IMR-90 (cell line): ENCODE measurements around the gene ATP5F1C. TPM values are rescaled to one million over a fixed set of nuclear protein-coding genes. Genes with fewer than 3 reads are reported as not detected.

Source experiments
- ATAC-seq: fragments of 200-7000 bp; cut with Tn5 transposase; 2 replicates; pipeline ENCODE4 v1.9.1; 2020; ENCODE audit warnings: low read depth, mild to moderate bottlenecking, moderate library complexity
- BruUV-seq: library from RNA; stranded (reverse); fragments of 400-500 nt; replicated peaks from 2 replicates; lab custom pipeline; 2021; lab: Mats Ljungman, UMichigan
- CTCF ChIA-PET: fragments of 300-600 bp; formaldehyde crosslinking; extraction: SDS; loops from one replicate; lab custom pipeline; 2021; ENCODE audit warnings: antibody characterized with exemption; lab: Yijun Ruan, JAX
- POLR2A ChIA-PET: fragments of 300-600 bp; sonication (Branson Sonifier 250); formaldehyde crosslinking; loops from one replicate; lab custom pipeline; 2022; ENCODE audit warnings: antibody characterized with exemption; ENCODE audit not compliant: unreplicated experiment; lab: Charles Lee
- DNase-seq: peaks from one replicate; pipeline ENCODE4 v3.0.0; 2013
- H2AFZ ChIP-seq: replicated peaks from 2 replicates; pipeline ENCODE3; 2013; ENCODE audit warnings: low read length, mild to moderate bottlenecking; ENCODE audit not compliant: poor library complexity
- H2AK5ac ChIP-seq: 2 replicates; pipeline ENCODE4 v1.6.1; 2013; ENCODE audit warnings: low read depth, low read length, inconsistent platforms
- H2AK9ac ChIP-seq: replicated peaks from 2 replicates; pipeline ENCODE3; 2013; ENCODE audit warnings: mild to moderate bottlenecking, low read depth, low read length, moderate library complexity; ENCODE audit not compliant: poor library complexity
- H2BK120ac ChIP-seq: 2 replicates; pipeline ENCODE4 v1.6.1; 2013; ENCODE audit warnings: low read depth, low read length, inconsistent platforms
- H2BK15ac ChIP-seq: 3 replicates; pipeline ENCODE4 v1.6.1; 2013; ENCODE audit warnings: low read depth, low read length, inconsistent platforms
- H2BK20ac ChIP-seq: 2 replicates; pipeline ENCODE4 v1.6.1; 2013; ENCODE audit warnings: low read depth, mild to moderate bottlenecking, inconsistent platforms, low read length, moderate library complexity
- H2BK5ac ChIP-seq: 2 replicates; pipeline ENCODE4 v1.6.1; 2013; ENCODE audit warnings: mild to moderate bottlenecking, low read depth, low read length, inconsistent platforms; ENCODE audit not compliant: poor library complexity, severe bottlenecking
- H3K14ac ChIP-seq: replicated peaks from 2 replicates; pipeline ENCODE4 v1.6.1; 2013; ENCODE audit warnings: low read depth, low read length, inconsistent platforms
- H3K18ac ChIP-seq: 2 replicates; pipeline ENCODE4 v1.6.1; 2013; ENCODE audit warnings: low read depth, low read length, control low read depth
- H3K23ac ChIP-seq: 2 replicates; pipeline ENCODE4 v1.6.1; 2013; ENCODE audit warnings: low read depth, low read length, inconsistent platforms
- H3K27ac ChIP-seq: 2 replicates; pipeline ENCODE4 v1.5.1; 2013; ENCODE audit warnings: mild to moderate bottlenecking, control low read depth, low read length; ENCODE audit not compliant: insufficient read depth
- H3K27me3 ChIP-seq: 2 replicates; pipeline ENCODE4 v1.6.1; 2013; ENCODE audit warnings: low read length; ENCODE audit not compliant: control insufficient read depth, insufficient read depth
- H3K36me3 ChIP-seq: 2 replicates; pipeline ENCODE4 v1.6.1; 2013; ENCODE audit warnings: low read length, mixed read lengths; ENCODE audit not compliant: control insufficient read depth, insufficient read depth
- H3K4ac ChIP-seq: 2 replicates; pipeline ENCODE4 v1.6.1; 2013; ENCODE audit warnings: low read depth, low read length, inconsistent platforms
- H3K4me1 ChIP-seq: 2 replicates; pipeline ENCODE4 v1.6.1; 2013; ENCODE audit warnings: low read length, mixed read lengths; ENCODE audit not compliant: control insufficient read depth, insufficient read depth
- H3K4me2 ChIP-seq: 2 replicates; pipeline ENCODE4 v1.6.1; 2013; ENCODE audit warnings: low read depth, mild to moderate bottlenecking, control low read depth, low read length, moderate library complexity
- H3K4me3 ChIP-seq: 2 replicates; pipeline ENCODE4 v1.5.1; 2013; ENCODE audit warnings: low read depth, mild to moderate bottlenecking, control low read depth, low read length, moderate library complexity; ENCODE audit not compliant: insufficient read depth
- H3K56ac ChIP-seq: 2 replicates; pipeline ENCODE4 v1.6.1; 2013; ENCODE audit warnings: low read length, inconsistent platforms; ENCODE audit not compliant: insufficient read depth; ENCODE audit errors: extremely low read depth
- H3K79me1 ChIP-seq, 2 experiments: 2 replicates each; pipeline ENCODE4 v1.6.1; 2013; ENCODE audit warnings: low read length in 2 of 2, inconsistent platforms in 1 of 2, low read depth in 1 of 2
- H3K9ac ChIP-seq: 2 replicates; pipeline ENCODE4 v1.6.1; 2013; ENCODE audit warnings: low read depth, low read length, control low read depth
- H3K9me1 ChIP-seq: 2 replicates; pipeline ENCODE4 v1.6.1; 2013; ENCODE audit warnings: low read length, inconsistent platforms; ENCODE audit not compliant: insufficient read depth
- H3K9me3 ChIP-seq: 2 replicates; pipeline ENCODE4 v1.6.1; 2013; ENCODE audit warnings: low read length; ENCODE audit not compliant: control insufficient read depth, insufficient read depth
- H4K20me1 ChIP-seq: 2 replicates; pipeline ENCODE4 v1.6.1; 2013; ENCODE audit warnings: low read length, inconsistent platforms; ENCODE audit not compliant: insufficient read depth
- H4K5ac ChIP-seq: 2 replicates; pipeline ENCODE4 v1.6.1; 2013; ENCODE audit warnings: mild to moderate bottlenecking, low read depth, low read length, control low read depth
- H4K8ac ChIP-seq, 2 experiments: 2 replicates each; pipeline ENCODE4 v1.6.1; 2013; ENCODE audit warnings: low read depth in 2 of 2, low read length in 2 of 2, control low read depth in 1 of 2, inconsistent platforms in 1 of 2
- H4K91ac ChIP-seq: 2 replicates; pipeline ENCODE4 v1.6.1; 2013; ENCODE audit warnings: low read depth, low read length, inconsistent platforms; ENCODE audit not compliant: insufficient read depth
- BHLHE40 ChIP-seq: fragments of 150-350 bp; IDR thresholded peaks from 2 replicates; pipeline ENCODE4 v1.6.1; 2016; ENCODE audit warnings: mild to moderate bottlenecking, low read depth, low read length
- CEBPB ChIP-seq: IDR thresholded peaks from 2 replicates; pipeline ENCODE4 v1.6.1; 2012; ENCODE audit warnings: low read depth, low read length, improper control_type of control experiment
- CHD1 ChIP-seq: IDR thresholded peaks from 2 replicates; pipeline ENCODE4 v1.6.1; 2012; ENCODE audit warnings: low read depth, low read length, improper control_type of control experiment
- CTCF ChIP-seq: conservative IDR thresholded peaks from 2 replicates; pipeline ENCODE4 v1.5.1; 2012; ENCODE audit warnings: mild to moderate bottlenecking, low read depth, low read length, improper control_type of control experiment
- ELK1 ChIP-seq: fragments of 150-350 bp; IDR thresholded peaks from 2 replicates; pipeline ENCODE4 v1.6.1; 2016; ENCODE audit warnings: low read depth, mild to moderate bottlenecking, low read length, moderate library complexity, borderline replicate concordance
- FOS ChIP-seq: fragments of 150-350 bp; IDR thresholded peaks from 2 replicates; pipeline ENCODE4 v1.6.1; 2016; ENCODE audit warnings: low read depth, low read length
- MAFK ChIP-seq: IDR thresholded peaks from 2 replicates; pipeline ENCODE4 v1.6.1; 2012; ENCODE audit warnings: low read depth, low read length, improper control_type of control experiment
- MAZ ChIP-seq: IDR thresholded peaks from 2 replicates; pipeline ENCODE4 v1.6.1; 2012; ENCODE audit warnings: low read depth, mild to moderate bottlenecking, low read length, improper control_type of control experiment, moderate library complexity, borderline replicate concordance
- MXI1 ChIP-seq: IDR thresholded peaks from 2 replicates; pipeline ENCODE4 v1.6.1; 2012; ENCODE audit warnings: low read depth, mild to moderate bottlenecking, low read length, moderate library complexity, borderline replicate concordance
- NFE2L2 ChIP-seq: fragments of 150-350 bp; IDR thresholded peaks from 2 replicates; pipeline ENCODE4 v1.6.1; 2016; ENCODE audit warnings: low read depth, mild to moderate bottlenecking, low read length
- POLR2A ChIP-seq: IDR thresholded peaks from 2 replicates; pipeline ENCODE4 v1.6.1; 2012; ENCODE audit warnings: mild to moderate bottlenecking, low read depth, low read length
- RAD21 ChIP-seq: IDR thresholded peaks from 2 replicates; pipeline ENCODE4 v1.6.1; 2012; ENCODE audit warnings: low read length, improper control_type of control experiment
- RCOR1 ChIP-seq: IDR thresholded peaks from 2 replicates; pipeline ENCODE4 v1.6.1; 2012; ENCODE audit warnings: mild to moderate bottlenecking, low read length, improper control_type of control experiment; ENCODE audit not compliant: insufficient replicate concordance
- RFX5 ChIP-seq: IDR thresholded peaks from 2 replicates; pipeline ENCODE4 v1.8.0; 2012; ENCODE audit warnings: low read depth, mild to moderate bottlenecking, low read length, moderate library complexity
- SMC3 ChIP-seq: fragments of 150-350 bp; IDR thresholded peaks from 2 replicates; pipeline ENCODE4 v1.6.1; 2016; ENCODE audit warnings: low read depth, mild to moderate bottlenecking, antibody characterized with exemption, low read length, moderate library complexity
- USF2 ChIP-seq: fragments of 150-350 bp; IDR thresholded peaks from 2 replicates; pipeline ENCODE4 v1.6.1; 2017; ENCODE audit warnings: mild to moderate bottlenecking, antibody characterized with exemption, low read length, low read depth
- WGBS, 2 experiments: methylation state at CpG; one replicate each; pipeline versions ENCODE4 v1.1.5 to v1.1.7; 2013; ENCODE audit warnings: missing lambda C conversion rate in 2 of 2; ENCODE audit not compliant: insufficient read length in 1 of 2; ENCODE audit errors: extremely low coverage in 2 of 2; 5-methylcytosine and 5-hydroxymethylcytosine counted together
- dilution Hi-C: fragments of 300-500 bp; cut with HindIII; formaldehyde crosslinking; loops from one replicate; pipeline ENCODE4 v1.14.3; 2018; ENCODE audit warnings: low sequenced_read_pairs; ENCODE audit not compliant: unreplicated experiment
- in situ Hi-C: fragments of 300-500 bp; cut with MboI; formaldehyde crosslinking; loops from 3 replicates; pipeline ENCODE4 v1.14.3; 2019; ENCODE audit warnings: low sequenced_read_pairs, inconsistent platforms, mixed read lengths
- intact Hi-C: fragments of 100-400 bp; cut with micrococcal nuclease; formaldehyde crosslinking; loops from 2 replicates; pipeline ENCODE4 v1.10.0; 2022
- polyA plus RNA-seq, 3 experiments: library from polyadenylated mRNA; depleted of rRNA; stranded (reverse); fragments of >200 nt; gene quantifications; 2 replicates each; pipeline ENCODE4 v1.2.3, GENCODE V29; 2012; ENCODE audit warnings: low replicate concordance in 1 of 3
- total RNA-seq: library from RNA; depleted of rRNA; stranded (reverse); fragments of >200 nt; gene quantifications from 2 replicates; pipeline ENCODE4 v1.2.3, GENCODE V29; 2012

ATP5F1C gene
- total and polyA plus RNA-seq, 2 of the 4 experiments (the other 2 are of a cell fraction): 357 to 367 TPM

GRCh38 chr10:7792541-7792940 is 4.6 kb downstream of the ATP5F1C start:
- no TSS peak for BruUV-seq
- no peak overlapping the region for H2BK120ac ChIP-seq
- H2AFZ ChIP-seq: no peak overlapping the region
- no CpG with 5 or more reads among the region's 1 CpG for WGBS, 2 experiments
- H3K4me3 ChIP-seq: no peak overlapping the region
- no peaks in the 10 kb centered on the region for H3K9me3 ChIP-seq
- H2AK9ac ChIP-seq: no peak overlapping the region
- ChIA-PET POLR2A (no interaction called here), CTCF (interaction anchor here (1.3 kb wide), 1 partner anchor 9 kb away, joined by 4 read pairs; no protein-coding TSS in a partner anchor)
- no peak overlapping the region for H3K9ac ChIP-seq
- TF ChIP-seq SMC3 (no peak), MAFK (no peak), CEBPB (no peak), FOS (no peak), RAD21 (no peak), MXI1 (no peak), USF2 (no peak), RCOR1 (no peak), BHLHE40 (no peak), MAZ (no peak), CTCF (no peak), ELK1 (no peak), POLR2A (no peak), CHD1 (no peak), RFX5 (no peak), NFE2L2 (no peak)
- H3K14ac ChIP-seq: no peak overlapping the region
- no peak overlapping the region for H2BK5ac ChIP-seq
- H3K27me3 ChIP-seq: no peaks in the 10 kb centered on the region
- H4K5ac ChIP-seq: no peak overlapping the region
- H2BK20ac ChIP-seq: no peak overlapping the region
- peaks cover 2 to 51% of the 10 kb centered on the region in 2 experiments; a peak in 2 of 4 replicates for H3K79me1 ChIP-seq
- intact Hi-C loops: no loop called here
- no peak overlapping the region; the same call in 1 of the 2 replicates for H3K4me2 ChIP-seq
- no peak overlapping the region for H4K91ac ChIP-seq
- no peak overlapping the region for H3K18ac ChIP-seq
- H2AK5ac ChIP-seq: no peak overlapping the region
- peaks cover 59% of the 10 kb centered on the region for H4K20me1 ChIP-seq
- H3K36me3 ChIP-seq: peaks cover 1% of the 10 kb centered on the region; the same call in 1 of the 2 replicates
- dilution Hi-C loops: no loop called here
- no peak overlapping the region for H3K56ac ChIP-seq
- in situ Hi-C loops: loop anchor here (25.0 kb wide), 1 partner anchor 1055 kb away; no protein-coding TSS in a partner anchor
- no peak overlapping the region for H3K23ac ChIP-seq
- no peak overlapping the region for H4K8ac ChIP-seq
- no peak overlapping the region for H2BK15ac ChIP-seq
- ATAC-seq: no peak
- no peak overlapping the region for H3K27ac ChIP-seq
- no peak overlapping the region for H3K4ac ChIP-seq
- DNase-seq: no peak
- H3K4me1 ChIP-seq: peaks cover 10% of the 10 kb centered on the region
- H3K9me1 ChIP-seq: 0 out of 2 replicates have a peak, but pooled peaks cover 7% of the 10 kb centered on the region
